Endothelial cell of umbilical vein (primary cell): Measurements from ENCODE around the gene ANO6. TPM values are rescaled to one million over a fixed set of nuclear protein-coding genes. Genes with fewer than 3 reads are reported as not detected.

Experiments
- BruUV-seq: library from RNA; stranded (reverse); fragments of 400-500 nt; replicated peaks from 2 replicates; lab custom pipeline; 2021; lab: Mats Ljungman, UMichigan
- CTCF ChIA-PET: fragments of 300-600, 350-600 bp; sonication (Branson Sonifier 250); formaldehyde crosslinking; loops from one replicate; lab custom pipeline; 2021; ENCODE audit warnings: antibody characterized with exemption, inconsistent platforms; lab: Charles Lee
- POLR2A ChIA-PET: fragments of 300-600, 350-600 bp; sonication (Branson Sonifier 250); formaldehyde crosslinking; loops from one replicate; lab custom pipeline; 2021; ENCODE audit warnings: antibody characterized with exemption, inconsistent platforms; lab: Charles Lee
- DNase-seq: peaks from one replicate; pipeline ENCODE4 v3.0.0-alpha.2; 2011; ENCODE audit warnings: low read depth, low spot score
- FAIRE-seq: peaks from 2 replicates; lab custom pipeline; 2011; peaks lifted over from hg19 to GRCh38; lab: Jason Lieb, UNC
- H2AFZ ChIP-seq: 2 replicates; pipeline ENCODE4 v1.6.0; 2012; ENCODE audit warnings: low read depth, low read length, control low read depth, inconsistent platforms
- H3K27ac ChIP-seq: 2 replicates; pipeline ENCODE4 v1.5.1; 2011; ENCODE audit warnings: low read depth, mild to moderate bottlenecking, control low read depth, low read length, moderate library complexity; ENCODE audit not compliant: insufficient read depth
- H3K27me3 ChIP-seq, 2 experiments: 2 replicates each; pipeline versions ENCODE4 v1.6.0 to v1.6.1; 2011; ENCODE audit warnings: low read length in 2 of 2, mixed read lengths in 1 of 2; ENCODE audit not compliant: control insufficient read depth in 2 of 2, insufficient read depth in 2 of 2
- H3K36me3 ChIP-seq, 2 experiments: 2 replicates in 1 of 2; 3 replicates in 1 of 2; pipeline ENCODE4 v1.5.1; 2011; ENCODE audit warnings: low read length in 2 of 2, mild to moderate bottlenecking in 1 of 2, moderate library complexity in 1 of 2; ENCODE audit not compliant: control insufficient read depth in 2 of 2, insufficient read depth in 2 of 2; ENCODE audit errors: extremely low read depth in 1 of 2
- H3K4me1 ChIP-seq: 3 replicates; pipeline ENCODE4 v1.5.1; 2011; ENCODE audit warnings: mild to moderate bottlenecking, low read length; ENCODE audit not compliant: control insufficient read depth, insufficient read depth; ENCODE audit errors: extremely low read depth
- H3K4me2 ChIP-seq: 2 replicates; pipeline ENCODE4 v1.6.1; 2011; ENCODE audit warnings: low read length, control low read depth, mixed read lengths; ENCODE audit not compliant: insufficient read depth
- H3K4me3 ChIP-seq, 3 experiments: fragments of 200-600 bp in 1 of 3; sonication (generic), shearing (Covaris generic) in 1 of 3; replicated peaks in 1 of 3; 2 replicates each; pipeline ENCODE4 v1.5.1; 2011 to 2016; ENCODE audit warnings: control low read depth in 3 of 3, low read length in 3 of 3, mild to moderate bottlenecking in 2 of 3, inconsistent platforms in 1 of 3, low read depth in 1 of 3, moderate library complexity in 1 of 3; ENCODE audit not compliant: insufficient read depth in 1 of 3
- H3K79me2 ChIP-seq: 2 replicates; pipeline ENCODE4 v1.6.0; 2012; ENCODE audit warnings: low read length, inconsistent platforms; ENCODE audit not compliant: control insufficient read depth, insufficient read depth
- H3K9ac ChIP-seq: replicated peaks from 2 replicates; pipeline ENCODE3; 2011; ENCODE audit warnings: low read length, control low read depth; ENCODE audit not compliant: insufficient read depth; ENCODE audit errors: extremely low read depth
- H3K9me1 ChIP-seq: replicated peaks from 3 replicates; pipeline ENCODE4 v1.6.0; 2011; ENCODE audit warnings: mild to moderate bottlenecking, low read length; ENCODE audit not compliant: control insufficient read depth, insufficient read depth; ENCODE audit errors: extremely low read depth
- H3K9me3 ChIP-seq: replicated peaks from 2 replicates; pipeline ENCODE4 v1.5.1; 2012; ENCODE audit warnings: low read length, inconsistent platforms; ENCODE audit not compliant: control insufficient read depth, insufficient read depth
- H4K20me1 ChIP-seq: replicated peaks from 2 replicates; pipeline ENCODE3; 2011; ENCODE audit warnings: mild to moderate bottlenecking, low read length; ENCODE audit not compliant: control insufficient read depth, insufficient read depth; ENCODE audit errors: extremely low read depth
- CTCF ChIP-seq, 2 donors: IDR thresholded peaks; 1 replicate in 1 of 2; 2 replicates in 1 of 2; pipeline ENCODE4 v1.5.1; 2011; ENCODE audit warnings: low read length in 2 of 2, mild to moderate bottlenecking in 2 of 2, moderate library complexity in 2 of 2, control low read depth in 1 of 2, inconsistent platforms in 1 of 2, low read depth in 1 of 2; ENCODE audit not compliant: insufficient read depth in 1 of 2; ENCODE audit errors: extremely low read depth in 1 of 2
- EZH2 ChIP-seq: IDR thresholded peaks from 2 replicates; pipeline ENCODE4 v1.6.1; 2012; ENCODE audit warnings: borderline replicate concordance, low read depth, mild to moderate bottlenecking, moderate library complexity, low read length, inconsistent platforms; ENCODE audit not compliant: severe bottlenecking
- FOS ChIP-seq: IDR thresholded peaks from 2 replicates; pipeline ENCODE4 v1.6.1; 2011; ENCODE audit warnings: mild to moderate bottlenecking, low read length, moderate library complexity, borderline replicate concordance; ENCODE audit not compliant: insufficient read depth
- GATA2 ChIP-seq: IDR thresholded peaks from 2 replicates; pipeline ENCODE4 v1.7.0; 2011; ENCODE audit warnings: low read depth, mild to moderate bottlenecking, moderate library complexity, mixed read lengths, low read length; ENCODE audit not compliant: insufficient read length, insufficient read depth
- JUN ChIP-seq: IDR thresholded peaks from 2 replicates; pipeline ENCODE4 v1.6.1; 2011; ENCODE audit warnings: borderline replicate concordance, low read depth; ENCODE audit not compliant: insufficient read length, insufficient read depth
- MAX ChIP-seq: IDR thresholded peaks from 2 replicates; pipeline ENCODE4 v1.6.1; 2011; ENCODE audit not compliant: insufficient read depth, insufficient read length
- MYC ChIP-seq: IDR thresholded peaks from one replicate; pipeline ENCODE4 v1.6.1; 2011; ENCODE audit warnings: mild to moderate bottlenecking, low read depth, low read length
- POLR2A ChIP-seq: IDR thresholded peaks from 2 replicates; pipeline ENCODE4 v1.6.1; 2012; ENCODE audit warnings: low read depth, mild to moderate bottlenecking, control low read depth, low read length
- POLR2AphosphoS5 ChIP-seq: IDR thresholded peaks from 2 replicates; pipeline ENCODE4 v1.6.1; 2012; ENCODE audit warnings: low read depth, mild to moderate bottlenecking, control low read depth, low read length, moderate library complexity; ENCODE audit not compliant: insufficient read depth
- dilution Hi-C: fragments of 300-500 bp; cut with MboI; formaldehyde crosslinking; loops from one replicate; pipeline ENCODE4 v1.15.0; 2019; ENCODE audit warnings: low sequenced_read_pairs; ENCODE audit not compliant: extremely low pct_ligation_motif_present
- intact Hi-C: fragments of 100-400 bp; cut with micrococcal nuclease; formaldehyde crosslinking; loops from one replicate; pipeline ENCODE4 v1.10.0; 2022
- polyA plus RNA-seq, 4 experiments: library from polyadenylated mRNA; depleted of rRNA in 3 of 4; stranded (reverse) in 3 of 4; unstranded in 1 of 4; fragments of >200 nt; gene quantifications; 2 replicates each; pipeline versions ENCODE4 v1.2.1 to v1.2.3, GENCODE V29; 2011 to 2012; ENCODE audit warnings: missing spikeins in 1 of 4
- total RNA-seq: library from RNA; stranded (reverse); gene quantifications from 2 replicates; pipeline ENCODE4 v1.2.3, GENCODE V29; 2021

The ANO6 gene
- total and polyA plus RNA-seq, 2 donors (not counting 3 experiments of a cell fraction or from before 2014, with no cell fraction given) = 21.3 to 67.6 TPM

GRCh38 chr12:45423931-45424330 is 208.0 kb downstream of the ANO6 start:
- ChIA-PET POLR2A (no interaction called here), CTCF (interaction anchor here (0.6 kb wide), 1 partner anchor 33 kb away, joined by 4 read pairs; no protein-coding TSS in a partner anchor)

More at GRCh38 chr12:45423931-45424330, 208.0 kb downstream of the ANO6 start:
- H3K79me2 ChIP-seq = no peaks in the 10 kb centered on the region
- H4K20me1 ChIP-seq = no peaks in the 10 kb centered on the region
- dilution Hi-C loops (no loop called here), intact Hi-C loops (no loop called here)
- BruUV-seq = no TSS peak
- H3K4me2 ChIP-seq = no peak overlapping the region
- TF ChIP-seq JUN (no peak), MAX (no peak), MYC (no peak), GATA2 (no peak), FOS (no peak), POLR2AphosphoS5 (no peak), POLR2A (no peak), CTCF (IDR thresholded peaks at IDR 0.05; ENCODE audit: extremely low read depth in 1 of 2, insufficient read depth in 1 of 2, low read depth in 1 of 2, low read length in 2 of 2) (no peak), EZH2 (no peak)
- no peak overlapping the region for H3K4me3 ChIP-seq
- H3K9me1 ChIP-seq = no peaks in the 10 kb centered on the region
- H3K9me3 ChIP-seq = no peaks in the 10 kb centered on the region
- no peaks in the 10 kb centered on the region for H3K27me3 ChIP-seq
- H3K4me1 ChIP-seq = no peaks in the 10 kb centered on the region
- no peak overlapping the region for H2AFZ ChIP-seq
- H3K36me3 ChIP-seq = peaks cover 6 to 12% of the 10 kb centered on the region in 2 experiments
- FAIRE-seq = no peak
- H3K27ac ChIP-seq = no peak overlapping the region
- H3K9ac ChIP-seq = no peak overlapping the region
- DNase-seq = no peak
